Measurements from ENCODE around the gene NME8. TPM values are rescaled to one million over a fixed set of nuclear protein-coding genes. Genes with fewer than 3 reads are reported as not detected.

The NME8 gene
- total and polyA plus RNA-seq, 2 experiments from 2014 or later, result 0.14 to 1.3 TPM

- DNase-seq (ENCODE audit: low spot score) (no peak), ATAC-seq (no peak)
- H3K4me1 Mint-ChIP-seq, result peaks cover 21% of the 10 kb centered on the region
- Histone ChIP-seq H3K27me3 (ENCODE audit: insufficient read depth) (no peaks in the 10 kb centered on the region), H3K9me2 (ENCODE audit: insufficient read depth) (no peaks in the 10 kb centered on the region), H3K36me3 (ENCODE audit: insufficient read depth) (no peaks in the 10 kb centered on the region), H3F3A (replicated peaks; ENCODE audit: low read depth) (no peaks in the 10 kb centered on the region), H3K79me2 (replicated peaks; ENCODE audit: insufficient read depth) (no peaks in the 10 kb centered on the region), H3K4me2 (no peak overlapping the region), H2AFZ (no peak overlapping the region), H3K27ac (ENCODE audit: low read depth) (no peak overlapping the region), H3K4me1 (ENCODE audit: insufficient read depth) (peaks cover 10% of the 10 kb centered on the region; the same call in 1 of the 2 replicates), H4K20me1 (replicated peaks; ENCODE audit: insufficient read depth) (no peaks in the 10 kb centered on the region), H3K4me3 (no peak overlapping the region)
- no peaks in the 10 kb centered on the region for H3K9me3 Mint-ChIP-seq
- no peak overlapping the region for H3K4me3 Mint-ChIP-seq
- H3K36me3 Mint-ChIP-seq (ENCODE audit: low read depth), result no peaks in the 10 kb centered on the region
- TF ChIP-seq STAT1 (IDR thresholded peaks at IDR 0.05; ENCODE audit: unreplicated experiment) (no peak), EZH2 (IDR thresholded peaks at IDR 0.05; ENCODE audit: low read depth, unreplicated experiment) (no peak), ETS1 (IDR thresholded peaks at IDR 0.05) (no peak), POLR2AphosphoS5 (IDR thresholded peaks at IDR 0.05; ENCODE audit: low read depth) (no peak), JUNB (IDR thresholded peaks at IDR 0.05; ENCODE audit: unreplicated experiment) (no peak), ZNF114 (CRISPR knock-in tag; IDR thresholded peaks at IDR 0.05) (no peak), ZNF331 (CRISPR knock-in tag; IDR thresholded peaks at IDR 0.05; ENCODE audit: low read depth) (no peak)
- no peaks in the 10 kb centered on the region for H3K27me3 Mint-ChIP-seq (ENCODE audit: insufficient read depth, low read depth, poor library complexity)
- no peak overlapping the region for H3K27ac Mint-ChIP-seq
Measured at GRCh38 chr7:37815671-37816371, 32.6 kb upstream of the NME8 start.

GRCh38 chr7:37816922-37817590, 31.3 kb upstream of the NME8 start:
- Mint-ChIP-seq H3K9me3 (no peaks in the 10 kb centered on the region), H3K4me3 (no peak overlapping the region), H3K27ac (no peak overlapping the region), H3K27me3 (ENCODE audit: insufficient read depth, low read depth, poor library complexity) (no peaks in the 10 kb centered on the region), H3K4me1 (peaks cover 21% of the 10 kb centered on the region), H3K36me3 (ENCODE audit: low read depth) (no peaks in the 10 kb centered on the region)
- Histone ChIP-seq H3K27ac (ENCODE audit: low read depth) (no peak overlapping the region), H3K4me2 (no peak overlapping the region; the same call in 1 of the 2 replicates), H3K9me2 (ENCODE audit: insufficient read depth) (no peaks in the 10 kb centered on the region), H2AFZ (no peak overlapping the region), H3K27me3 (ENCODE audit: insufficient read depth) (no peaks in the 10 kb centered on the region), H3K4me1 (ENCODE audit: insufficient read depth) (peaks cover 10% of the 10 kb centered on the region; the same call in 1 of the 2 replicates), H3K4me3 (no peak overlapping the region), H4K20me1 (replicated peaks; ENCODE audit: insufficient read depth) (no peaks in the 10 kb centered on the region), H3K36me3 (ENCODE audit: insufficient read depth) (no peaks in the 10 kb centered on the region), H3F3A (replicated peaks; ENCODE audit: low read depth) (no peaks in the 10 kb centered on the region), H3K79me2 (replicated peaks; ENCODE audit: insufficient read depth) (no peaks in the 10 kb centered on the region)
- no peak for TF ChIP-seq ZNF114 (CRISPR knock-in tag; IDR thresholded peaks at IDR 0.05)
- TF ChIP-seq ZNF331 (CRISPR knock-in tag; IDR thresholded peaks at IDR 0.05; ENCODE audit: low read depth), result no peak
- no peak for TF ChIP-seq JUNB (IDR thresholded peaks at IDR 0.05; ENCODE audit: unreplicated experiment)
- TF ChIP-seq CREB1 (CRISPR knock-in tag; IDR thresholded peaks at IDR 0.05; ENCODE audit: low read depth), result no peak
- no peak for TF ChIP-seq ETS1 (IDR thresholded peaks at IDR 0.05)
- no peak for TF ChIP-seq REST (IDR thresholded peaks at IDR 0.05; ENCODE audit: unreplicated experiment)
- no peak for TF ChIP-seq EZH2 (IDR thresholded peaks at IDR 0.05; ENCODE audit: low read depth, unreplicated experiment)
- no peak for TF ChIP-seq POLR2AphosphoS5 (IDR thresholded peaks at IDR 0.05; ENCODE audit: low read depth)
- no peak for DNase-seq (ENCODE audit: low spot score)
- ATAC-seq, result no peak

Data from GM23338 (cell line).